GM23338 (cell line): Measurements from ENCODE around the gene RPTOR. TPM values are rescaled to one million over a fixed set of nuclear protein-coding genes. Genes with fewer than 3 reads are reported as not detected.

Experiments
- ATAC-seq: fragments of 200-7000 bp; cut with Tn5 transposase; 3 replicates; pipeline ENCODE4 v1.9.1; 2020
- DNase-seq: peaks from one replicate; pipeline ENCODE4 v3.0.0-alpha.2; 2015; ENCODE audit warnings: low spot score
- H2AFZ ChIP-seq: fragments of 200-600 bp; sonication (generic); 2 replicates; pipeline ENCODE4 v1.8.0; 2016; ENCODE audit warnings: antibody characterized with exemption, mild to moderate bottlenecking, moderate library complexity
- H3F3A ChIP-seq: fragments of 200-600 bp; sonication (generic); replicated peaks from 2 replicates; pipeline ENCODE4 v1.8.0; 2017; ENCODE audit warnings: antibody characterized with exemption, mixed run types, low read depth
- H3K27ac ChIP-seq: fragments of 200-600 bp; sonication (generic); 2 replicates; pipeline ENCODE4 v1.6.1; 2016; ENCODE audit warnings: low read depth
- H3K27me3 ChIP-seq: fragments of 200-600 bp; sonication (generic); 2 replicates; pipeline ENCODE4 v1.8.0; 2016; ENCODE audit warnings: mild to moderate bottlenecking, mixed run types, moderate library complexity; ENCODE audit not compliant: insufficient read depth
- H3K36me3 ChIP-seq: fragments of 200-600 bp; sonication (generic); 2 replicates; pipeline ENCODE4 v1.8.0; 2016; ENCODE audit warnings: mild to moderate bottlenecking; ENCODE audit not compliant: insufficient read depth
- H3K4me1 ChIP-seq: fragments of 200-600 bp; sonication (generic); 2 replicates; pipeline ENCODE4 v1.8.0; 2016; ENCODE audit warnings: mild to moderate bottlenecking, moderate library complexity; ENCODE audit not compliant: insufficient read depth
- H3K4me2 ChIP-seq: fragments of 200-600 bp; sonication (generic); 2 replicates; pipeline ENCODE4 v1.7.1; 2017; ENCODE audit warnings: mixed run types
- H3K4me3 ChIP-seq: fragments of 200-600 bp; sonication (generic); 2 replicates; pipeline ENCODE4 v1.6.1; 2016; ENCODE audit warnings: mixed run types
- H3K79me2 ChIP-seq: fragments of 200-600 bp; sonication (generic); replicated peaks from 2 replicates; pipeline ENCODE4 v1.8.0; 2017; ENCODE audit warnings: mild to moderate bottlenecking; ENCODE audit not compliant: insufficient read depth
- H3K9me2 ChIP-seq: fragments of 200-600 bp; sonication (generic); 2 replicates; pipeline ENCODE4 v1.8.0; 2017; ENCODE audit not compliant: insufficient read depth
- H4K20me1 ChIP-seq: fragments of 200-600 bp; sonication (generic); replicated peaks from 2 replicates; pipeline ENCODE4 v1.8.0; 2017; ENCODE audit warnings: mild to moderate bottlenecking; ENCODE audit not compliant: insufficient read depth
- H3K27ac Mint-ChIP-seq: 2 replicates; pipeline ENCODE4 v1.8.0; 2020; ENCODE audit warnings: inconsistent platforms, mild to moderate bottlenecking, moderate library complexity, mixed read lengths
- H3K27me3 Mint-ChIP-seq: 3 replicates; pipeline ENCODE4 v1.8.0; 2022; ENCODE audit warnings: low read depth, mild to moderate bottlenecking, moderate library complexity, mixed read lengths, inconsistent platforms; ENCODE audit not compliant: insufficient read depth, poor library complexity
- H3K36me3 Mint-ChIP-seq: 3 replicates; pipeline ENCODE4 v1.8.0; 2021; ENCODE audit warnings: low read depth, mild to moderate bottlenecking, inconsistent platforms, moderate library complexity, mixed read lengths
- H3K4me1 Mint-ChIP-seq: 3 replicates; pipeline ENCODE4 v1.8.0; 2020; ENCODE audit warnings: mild to moderate bottlenecking, inconsistent platforms, mixed read lengths
- H3K4me3 Mint-ChIP-seq: 3 replicates; pipeline ENCODE4 v1.8.0; 2021; ENCODE audit warnings: moderate library complexity, mild to moderate bottlenecking, inconsistent platforms, mixed read lengths
- H3K9me3 Mint-ChIP-seq: 3 replicates; pipeline ENCODE4 v1.8.0; 2020; ENCODE audit warnings: moderate library complexity, mild to moderate bottlenecking, inconsistent platforms, mixed read lengths
- CREB1 ChIP-seq: fragments of 250-450 bp; sonication (Bioruptor Pico); IDR thresholded peaks from 2 replicates; pipeline ENCODE4 v1.5.0; 2020; ENCODE audit warnings: low read depth, mild to moderate bottlenecking, moderate library complexity
- CTCF ChIP-seq, 2 experiments: fragments of 200-600 bp in 1 of 2; sonication (generic) in 1 of 2; conservative IDR thresholded peaks; 2 replicates each; pipeline versions ENCODE4 v1.5.1 to v1.6.1; 2016 to 2017; ENCODE audit warnings: antibody characterized with exemption in 2 of 2, low read depth in 2 of 2, mild to moderate bottlenecking in 2 of 2, moderate library complexity in 1 of 2
- ETS1 ChIP-seq: IDR thresholded peaks from 2 replicates; pipeline ENCODE4 v1.6.1; 2016; ENCODE audit warnings: antibody characterized with exemption
- EZH2 ChIP-seq: fragments of 200-600 bp; sonication (generic); IDR thresholded peaks from one replicate; pipeline ENCODE4 v1.8.0; 2017; ENCODE audit warnings: antibody characterized with exemption, mild to moderate bottlenecking, low read depth; ENCODE audit not compliant: unreplicated experiment
- EZH2phosphoT487 ChIP-seq: fragments of 200-600 bp; sonication (generic); IDR thresholded peaks from one replicate; pipeline ENCODE4 v1.8.1; 2018; ENCODE audit warnings: antibody characterized with exemption; ENCODE audit not compliant: unreplicated experiment
- JUNB ChIP-seq: IDR thresholded peaks from one replicate; pipeline ENCODE4 v1.6.1; 2016; ENCODE audit warnings: antibody characterized with exemption; ENCODE audit not compliant: unreplicated experiment
- NANOG ChIP-seq: IDR thresholded peaks from 2 replicates; pipeline ENCODE4 v1.6.1; 2016; ENCODE audit warnings: antibody characterized with exemption, borderline replicate concordance
- POLR2AphosphoS5 ChIP-seq: IDR thresholded peaks from 2 replicates; pipeline ENCODE4 v1.6.1; 2016; ENCODE audit warnings: antibody characterized with exemption, low read depth
- REST ChIP-seq: IDR thresholded peaks from one replicate; pipeline ENCODE4 v1.6.1; 2018; ENCODE audit warnings: antibody characterized with exemption; ENCODE audit not compliant: unreplicated experiment
- STAT1 ChIP-seq: IDR thresholded peaks from one replicate; pipeline ENCODE4 v1.6.1; 2016; ENCODE audit warnings: antibody characterized with exemption; ENCODE audit not compliant: unreplicated experiment
- ZNF114 ChIP-seq: fragments of 250-450 bp; sonication (Bioruptor Pico); IDR thresholded peaks from 2 replicates; pipeline ENCODE4 v1.5.0; 2020; ENCODE audit warnings: mild to moderate bottlenecking, moderate library complexity
- ZNF331 ChIP-seq: fragments of 250-450 bp; sonication (Bioruptor Pico); IDR thresholded peaks from 2 replicates; pipeline ENCODE4 v1.5.0; 2020; ENCODE audit warnings: low read depth, mild to moderate bottlenecking, moderate library complexity
- ZNF462 ChIP-seq: fragments of 250-450 bp; sonication (Bioruptor Pico); IDR thresholded peaks from 2 replicates; pipeline ENCODE4 v1.5.0; 2020; ENCODE audit warnings: mild to moderate bottlenecking, moderate library complexity
- polyA plus RNA-seq: library from polyadenylated mRNA; unstranded; fragments of >200 nt; fragmentation: Nextera tagmentation; extraction: Ambion mirVana; gene quantifications from 2 replicates; pipeline ENCODE4 v1.2.1, GENCODE V29; 2016
- total RNA-seq: library from RNA; depleted of rRNA; stranded (reverse); fragments of >200 nt; shearing (Covaris generic); gene quantifications from 2 replicates; pipeline ENCODE4 v1.2.3, GENCODE V29; 2014

Gene RPTOR
- total and polyA plus RNA-seq, 2 experiments from 2014 or later: 9.5 to 38.0 TPM

- Histone ChIP-seq H3K27me3 (no peaks in the 10 kb centered on the region), H3K79me2 (no peaks in the 10 kb centered on the region), H3K36me3 (no peaks in the 10 kb centered on the region; the same call in 1 of the 2 replicates), H3K4me1 (no peaks in the 10 kb centered on the region), H3K4me3 (no peak overlapping the region), H2AFZ (no peak overlapping the region), H3F3A (no peaks in the 10 kb centered on the region), H3K27ac (no peak overlapping the region), H3K4me2 (no peak overlapping the region), H3K9me2 (no peaks in the 10 kb centered on the region), H4K20me1 (peaks cover 6% of the 10 kb centered on the region)
- DNase-seq: no peak
- no peaks in the 10 kb centered on the region; the same call in 2 of the 3 replicates for H3K4me1 Mint-ChIP-seq
- no peak for TF ChIP-seq CTCF (conservative IDR thresholded peaks at IDR 0.05; ENCODE audit: low read depth in 2 of 2)
- no peak for TF ChIP-seq ZNF114 (CRISPR knock-in tag)
- no peak for TF ChIP-seq ZNF331 (CRISPR knock-in tag)
- TF ChIP-seq ETS1: no peak
- TF ChIP-seq ZNF462 (CRISPR knock-in tag): no peak
- TF ChIP-seq POLR2AphosphoS5: no peak
- TF ChIP-seq JUNB: no peak
- no peak for TF ChIP-seq STAT1
- TF ChIP-seq NANOG: no peak
- no peak for TF ChIP-seq CREB1 (CRISPR knock-in tag)
- TF ChIP-seq EZH2phosphoT487: no peak
- TF ChIP-seq EZH2: no peak
- no peak for TF ChIP-seq REST
- H3K9me3 Mint-ChIP-seq: peaks cover 33% of the 10 kb centered on the region
- peaks cover 44% of the 10 kb centered on the region for H3K36me3 Mint-ChIP-seq
- peaks cover 4% of the 10 kb centered on the region for H3K27me3 Mint-ChIP-seq
- no peak for ATAC-seq
- H3K27ac Mint-ChIP-seq: no peak overlapping the region
- no peak overlapping the region for H3K4me3 Mint-ChIP-seq
These were observed 367.8 kb downstream of the RPTOR start for GRCh38 chr17:80912476-80912875.
